GM19328 (cell line): ENCODE results near the gene PMM2.
"Not testable (repeated sequence)": the region's sequence is repeated elsewhere in the genome, so short reads cannot be mapped to it uniquely, and the experiment has no call there.

Source experiments
- ATAC-seq: cut with Tn5 transposase; IDR thresholded peaks from one replicate; pipeline ENCODE4 v1.9.1; 2021; ENCODE audit warnings: mild to moderate bottlenecking, moderate library complexity; ENCODE audit not compliant: unreplicated experiment

PMM2 gene

GRCh38 chr16:8816967-8817655 is 19.5 kb downstream of the PMM2 start:
- ATAC-seq: no peak

DNA sequence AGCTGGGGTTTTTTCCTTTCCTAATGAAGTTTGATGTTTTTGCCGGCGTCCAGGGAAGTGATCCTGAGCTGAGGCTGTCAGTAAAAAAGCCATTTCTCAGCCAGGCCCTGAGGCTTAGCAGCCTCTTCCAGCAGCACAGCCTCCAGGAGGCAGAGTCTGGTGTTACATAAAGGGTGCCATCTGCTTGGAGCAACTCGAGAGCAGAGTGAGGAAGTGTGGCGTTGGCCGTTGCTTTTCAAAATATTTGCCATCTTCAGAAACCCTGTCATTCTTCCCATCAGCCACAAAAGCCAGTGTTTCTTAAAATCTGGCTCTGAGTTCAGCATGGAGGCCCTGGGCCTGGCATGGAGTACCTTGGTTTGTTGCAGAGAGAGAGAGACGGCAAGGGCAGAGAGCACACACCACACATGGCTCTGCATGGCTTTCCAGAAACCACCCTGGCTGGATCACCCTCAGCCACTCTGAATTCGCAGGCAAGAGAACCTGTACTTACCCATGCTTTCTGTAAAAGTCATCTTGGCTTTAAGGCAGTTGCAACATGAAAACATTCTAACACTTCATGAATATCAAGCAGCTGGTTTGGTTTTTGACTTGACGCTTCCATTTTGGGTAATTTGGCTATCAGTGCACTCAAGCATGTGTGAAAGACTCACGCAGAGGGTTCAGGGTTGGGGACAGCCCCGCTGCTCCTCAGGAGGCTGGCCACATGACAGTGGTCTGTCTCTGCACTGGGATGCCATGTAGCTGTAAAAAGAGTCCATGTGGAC is 21.0 kb downstream of the PMM2 start:
- no peak for ATAC-seq

- ATAC-seq: no peak
Measured at GRCh38 chr16:8819411-8820034, 21.9 kb downstream of the PMM2 start.

DNA sequence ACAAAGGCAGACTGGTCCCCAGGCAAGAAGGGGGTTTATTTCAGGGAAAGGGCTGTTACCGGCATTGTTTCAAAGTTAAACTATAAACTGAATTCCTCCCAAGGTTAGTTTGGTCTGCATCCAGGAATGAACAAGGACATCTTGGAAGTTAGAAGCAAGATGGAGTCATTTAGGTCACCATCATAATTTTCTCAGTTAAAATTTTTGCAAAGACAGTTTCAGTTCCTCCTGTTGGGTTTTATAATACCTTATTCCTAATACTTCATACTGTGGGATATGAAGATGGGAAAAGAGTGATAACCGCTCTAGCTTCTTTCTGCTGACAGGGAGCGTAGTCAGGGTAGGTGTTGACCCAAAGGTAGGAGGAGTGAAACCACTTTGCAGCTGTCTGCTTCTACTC is 24.8 kb downstream of the PMM2 start:
- ATAC-seq: no peak

DNA sequence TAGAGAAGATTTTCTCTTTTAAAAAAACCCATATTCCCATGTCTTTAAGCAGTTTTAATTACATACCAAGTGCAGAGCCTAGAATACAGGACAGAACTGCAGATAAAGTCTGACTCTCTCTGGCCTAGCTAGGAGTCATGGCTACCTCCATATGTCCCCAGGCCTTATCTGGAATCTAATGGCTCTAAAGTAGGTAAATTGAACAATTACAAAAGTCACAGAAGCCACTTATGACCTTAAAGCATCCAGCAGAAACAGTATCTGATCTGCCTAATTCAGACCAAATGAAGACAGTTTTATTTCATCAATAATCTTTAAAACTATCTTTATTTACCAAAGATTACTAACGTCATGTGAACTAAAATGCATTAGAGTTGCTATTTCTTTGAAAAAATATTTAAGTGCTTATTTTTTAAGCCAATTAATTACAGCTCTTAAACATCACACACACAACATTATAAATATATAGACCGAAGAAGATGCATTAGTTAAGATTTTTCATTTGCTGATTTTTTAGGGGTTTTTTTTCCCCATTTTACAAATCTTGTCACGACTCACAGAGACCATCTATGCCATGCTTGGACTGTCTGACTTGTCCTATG is 28.7 kb downstream of the PMM2 start:
- ATAC-seq: no peak

- no peak for ATAC-seq
Measured at GRCh38 chr16:8828541-8829165, 31.0 kb downstream of the PMM2 start.

DNA sequence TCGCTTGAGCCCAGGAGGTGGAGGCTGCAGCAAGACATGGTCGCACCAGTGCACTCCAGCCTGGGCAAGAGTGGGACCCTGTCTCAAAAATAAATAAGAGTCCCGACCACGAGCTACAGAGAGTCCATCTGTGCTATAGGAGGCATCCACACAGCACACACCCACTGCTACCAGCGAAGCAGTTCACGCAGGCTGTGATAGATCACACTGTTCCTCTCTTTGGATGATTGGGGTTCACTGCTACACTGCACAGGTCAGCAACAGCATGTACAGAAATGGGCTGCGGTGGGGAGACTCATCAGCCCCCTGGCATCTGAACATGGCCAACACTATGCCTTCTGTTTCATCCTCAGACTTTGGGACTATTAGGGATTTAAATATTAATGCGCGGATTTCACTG is 33.8 kb downstream of the PMM2 start:
- no peak for ATAC-seq

- ATAC-seq: no peak
Measured at GRCh38 chr16:8831871-8832716, 34.5 kb downstream of the PMM2 start.

DNA sequence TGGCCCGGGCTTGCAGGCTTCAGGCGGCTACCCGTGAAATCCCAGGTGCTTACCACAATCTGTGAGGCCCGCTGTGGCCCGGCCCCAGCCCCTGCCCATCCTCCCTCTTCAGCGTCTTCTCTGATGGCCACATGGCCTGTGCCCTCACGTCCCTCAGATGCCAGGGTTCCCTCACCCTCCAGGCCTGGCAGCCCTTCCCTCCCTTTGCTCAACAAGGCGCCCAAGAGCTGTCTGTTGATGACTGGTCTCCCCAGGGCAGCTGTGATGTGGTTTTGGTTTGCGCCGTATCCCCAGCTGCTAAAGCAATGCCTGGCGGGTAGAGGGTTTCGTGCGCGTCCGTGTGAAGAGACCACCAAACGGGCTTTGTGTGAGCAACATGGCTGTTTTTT is 35.1 kb downstream of the PMM2 start:
- no peak for ATAC-seq

DNA sequence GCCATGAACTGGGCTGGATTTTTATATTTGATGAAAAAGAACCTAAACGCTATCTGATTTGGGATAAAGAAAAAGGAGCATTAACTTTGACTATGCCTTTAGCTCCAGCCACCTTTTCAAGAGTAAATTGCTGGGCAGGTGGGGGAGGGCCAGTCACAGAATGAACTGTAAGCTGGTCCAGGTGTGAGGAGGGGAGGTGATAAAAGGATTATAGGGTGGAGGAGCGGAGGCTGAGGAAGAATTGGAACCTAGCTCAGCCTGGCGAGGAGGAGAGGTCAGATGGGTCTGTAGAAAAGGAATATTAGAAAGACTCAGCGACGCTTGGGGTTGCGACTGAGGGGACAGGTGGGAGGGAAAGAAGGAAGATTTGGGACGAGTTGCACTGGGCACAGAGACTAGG is 39.2 kb downstream of the PMM2 start:
- ATAC-seq: not testable (repeated sequence)

- not testable (repeated sequence) for ATAC-seq
Measured at GRCh38 chr16:8837594-8837993, 40.0 kb downstream of the PMM2 start.

DNA sequence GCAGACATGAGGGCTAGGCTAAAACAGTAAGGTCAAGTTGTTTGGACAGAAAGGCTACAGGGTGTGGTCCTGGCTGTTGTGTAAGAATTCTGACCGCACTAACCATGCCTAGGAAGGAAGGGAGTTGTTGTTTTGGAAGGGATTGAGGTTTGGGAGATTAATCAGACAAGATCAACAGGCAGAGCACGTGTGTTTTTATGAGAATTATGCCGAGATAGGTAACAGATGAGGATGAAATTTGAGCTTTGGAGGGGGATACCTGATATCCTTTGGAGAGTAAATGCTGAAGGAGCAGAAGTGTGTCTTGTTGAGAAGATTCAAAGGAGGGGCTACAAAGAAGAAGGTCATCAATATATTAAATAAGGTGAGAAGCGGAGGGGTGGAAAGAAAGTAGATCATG is 44.4 kb downstream of the PMM2 start:
- not testable (repeated sequence) for ATAC-seq

DNA sequence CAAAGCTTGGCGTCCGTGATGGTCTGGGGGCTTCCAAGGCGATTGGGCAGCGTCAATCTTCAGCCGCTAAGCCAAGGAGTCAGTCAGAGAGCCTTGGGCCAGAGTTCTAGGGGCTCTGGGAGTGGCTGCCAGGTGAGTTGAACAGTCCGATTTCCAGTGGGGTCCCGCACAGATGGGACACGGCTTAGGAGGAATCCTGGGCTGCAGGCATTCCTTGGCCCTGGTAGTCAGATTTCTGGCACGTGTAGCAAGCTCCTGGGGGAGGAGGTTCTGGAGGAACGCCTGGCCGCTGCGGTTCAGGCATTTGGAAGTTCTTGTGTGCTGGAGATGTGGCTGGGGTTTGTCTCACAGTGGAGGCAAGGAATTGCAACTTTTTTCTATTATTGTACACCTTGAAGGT is 45.7 kb downstream of the PMM2 start:
- ATAC-seq: not testable (repeated sequence)

- ATAC-seq: no peak
Measured at GRCh38 chr16:8845699-8846298, 48.2 kb downstream of the PMM2 start.

GRCh38 chr16:8846401-8846932 is 48.8 kb downstream of the PMM2 start:
- no peak for ATAC-seq

GRCh38 chr16:8847145-8847544 is 49.5 kb downstream of the PMM2 start:
- ATAC-seq: no peak

GRCh38 chr16:8847623-8848022 is 50.0 kb downstream of the PMM2 start:
- no peak for ATAC-seq

DNA sequence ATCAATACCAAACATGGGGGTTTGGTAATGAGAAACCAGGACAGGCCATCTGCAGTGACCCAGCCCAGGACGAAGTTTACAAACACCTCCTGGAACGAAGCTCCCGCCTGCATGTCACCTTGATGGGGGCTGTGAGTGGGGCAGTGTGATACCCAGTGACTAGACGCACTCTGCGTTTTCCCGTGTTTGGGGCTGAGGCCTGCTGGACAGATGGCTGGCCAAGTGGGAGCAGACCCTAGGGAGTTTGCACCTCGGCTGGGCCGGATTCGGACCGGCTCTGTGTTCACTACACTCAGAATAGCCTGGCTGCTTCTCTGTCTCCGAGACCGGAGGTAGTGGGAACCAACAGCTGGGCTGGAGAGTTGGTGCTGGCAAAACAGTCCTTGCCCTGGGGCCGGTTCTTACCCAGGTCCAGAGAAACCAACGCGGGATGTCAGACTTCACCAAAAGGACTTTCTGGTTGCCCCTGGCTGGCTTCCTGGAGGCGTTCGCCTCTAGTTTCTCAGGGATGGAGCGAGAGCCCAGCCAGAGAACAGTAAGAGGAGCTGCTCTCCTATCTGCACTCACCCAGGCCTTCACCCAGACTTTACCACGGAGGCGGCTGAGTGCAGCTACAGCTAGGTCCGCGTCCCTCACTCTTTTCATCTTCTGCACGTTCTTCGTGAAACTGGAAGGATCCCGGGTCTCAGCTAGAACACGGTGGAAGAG is 50.7 kb downstream of the PMM2 start:
- no peak for ATAC-seq

- no peak for ATAC-seq
Measured at GRCh38 chr16:8848939-8849391, 51.3 kb downstream of the PMM2 start.
